G401 (cell line): Measurements from ENCODE around the gene MACROD1. TPM values are rescaled to one million over a fixed set of nuclear protein-coding genes. Genes with fewer than 3 reads are reported as not detected.
A peak's percentile ranks its signal among the peaks of the same experiment; 100 is the strongest.

ENCODE experiments used
- DNase-seq: peaks from one replicate; pipeline ENCODE4 v3.0.0-alpha.2; 2015; ENCODE audit warnings: low spot score
- in situ Hi-C: cut with HindIII; loops from 2 replicates; pipeline ENCODE4 v1.10.0; 2016; ENCODE audit warnings: low sequenced_read_pairs, mixed read lengths
- total RNA-seq: library from RNA; depleted of rRNA; stranded (reverse); fragments of >200 nt; shearing (Covaris generic); gene quantifications from 2 replicates; pipeline ENCODE4 v1.2.3, GENCODE V29; 2014

MACROD1 gene
- total RNA-seq, 1 experiment from 2014 or later, result 85.0 TPM

GRCh38 chr11:64157631-64158394 is 8.1 kb downstream of the MACROD1 start:
- in situ Hi-C loops, result no loop called here

DNA sequence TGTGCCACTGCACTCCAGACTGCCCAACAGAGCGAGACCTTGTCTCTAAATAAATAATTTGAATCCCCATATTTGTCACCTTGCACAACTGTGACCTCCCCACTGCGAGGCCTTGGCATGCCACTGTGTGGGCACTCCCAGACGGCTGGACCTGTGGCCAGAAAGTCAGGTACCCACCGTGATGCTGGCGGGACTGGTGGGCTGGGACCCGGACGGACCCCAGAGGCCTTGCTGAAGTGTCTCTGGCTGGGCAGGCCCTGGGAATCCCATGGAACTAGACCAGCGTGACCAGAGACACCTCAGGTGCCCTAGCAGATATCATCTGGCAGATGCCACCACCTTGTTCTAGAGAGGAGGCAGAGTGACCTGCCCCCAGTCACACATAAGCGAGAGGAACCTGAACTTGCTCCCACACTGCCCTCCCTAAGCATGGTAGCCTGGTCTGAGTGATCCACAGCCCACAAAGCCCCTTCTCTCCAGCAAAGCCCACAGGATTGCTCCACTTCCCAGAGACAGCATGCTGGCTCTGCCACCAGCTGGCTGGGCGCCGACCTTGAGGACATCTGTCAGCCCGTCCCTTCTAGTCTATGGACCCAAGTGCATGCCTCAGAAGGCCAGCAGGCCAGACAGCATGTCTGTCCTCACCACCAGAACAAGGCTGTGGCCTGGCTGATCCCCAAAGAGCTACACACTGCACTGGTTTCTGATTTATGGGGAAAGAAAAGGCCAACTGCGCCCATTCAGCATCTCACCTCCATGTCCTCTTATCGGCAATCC is 9.5 kb downstream of the MACROD1 start:
- peak; percentile 82 for DNase-seq
- in situ Hi-C loops, result no loop called here

More at GRCh38 chr11:64157631-64158394, 8.1 kb downstream of the MACROD1 start:
- DNase-seq, result no peak

DNA sequence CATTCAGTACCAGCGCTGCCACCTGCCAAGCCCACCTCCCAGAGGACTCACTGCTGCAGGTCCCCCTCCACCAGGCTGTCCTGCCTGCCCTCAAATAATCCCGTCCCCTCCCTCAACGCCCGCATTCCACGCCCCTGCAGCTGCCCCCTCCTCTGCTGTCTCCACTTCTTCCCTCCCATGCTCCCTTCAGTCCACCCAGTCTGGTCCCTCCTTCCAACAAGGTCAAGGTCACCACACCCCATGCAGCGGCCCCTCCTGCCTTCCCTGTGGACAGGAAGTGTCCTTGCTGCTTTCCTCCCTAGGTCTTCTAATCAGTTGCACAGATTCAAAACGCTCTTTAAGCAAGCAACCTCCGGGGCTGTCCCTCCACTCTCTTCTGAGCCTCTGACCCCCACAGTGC is 12.1 kb downstream of the MACROD1 start:
- no peak for DNase-seq
- in situ Hi-C loops, result no loop called here

DNA sequence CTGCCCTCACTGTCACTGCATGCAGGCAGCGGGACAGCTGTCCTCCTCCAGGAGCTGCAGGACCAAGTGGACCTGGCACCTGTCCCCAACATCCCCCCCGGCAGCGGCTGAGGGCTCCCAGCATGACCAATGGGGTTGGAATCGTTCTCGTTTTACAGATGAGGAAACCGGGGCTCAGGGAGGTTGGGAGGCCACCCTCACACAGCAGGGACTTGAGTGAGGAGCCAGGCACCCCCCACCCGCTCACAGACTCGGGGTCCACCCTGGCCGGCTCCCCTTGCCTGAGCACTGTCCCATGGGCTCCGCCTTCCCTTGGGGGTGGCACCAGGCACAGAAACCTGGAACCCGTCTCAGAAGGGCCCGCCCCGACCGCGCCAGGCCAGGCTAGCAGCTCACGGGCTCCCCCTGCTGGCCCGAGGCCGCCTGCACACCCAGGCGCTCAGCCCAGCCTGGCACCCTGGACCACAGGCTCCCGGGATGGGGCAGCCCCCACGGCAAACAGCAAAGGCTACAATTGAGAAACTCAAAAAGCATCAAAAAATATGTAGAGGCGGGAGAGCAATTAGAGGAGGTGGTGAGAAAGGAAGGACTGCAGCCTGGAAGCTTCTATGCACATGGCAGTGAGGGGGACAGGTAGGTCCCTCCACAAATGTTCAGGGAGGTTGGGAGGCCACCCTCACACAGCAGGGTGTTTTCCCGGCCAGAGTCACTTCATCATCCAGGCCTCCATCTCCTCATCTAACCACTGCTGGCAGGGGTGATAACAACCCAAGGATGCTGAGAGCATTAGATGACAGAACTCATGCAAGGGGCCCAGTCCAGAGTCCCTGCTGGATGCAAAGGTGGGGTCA is 12.8 kb downstream of the MACROD1 start:
- in situ Hi-C loops, result no loop called here
- peak; percentile 71 for DNase-seq

GRCh38 chr11:64151337-64151736 is 14.6 kb downstream of the MACROD1 start:
- in situ Hi-C loops, result no loop called here
- no peak for DNase-seq

- DNase-seq, result peak; percentile 93
- in situ Hi-C loops, result no loop called here
Observed at GRCh38 chr11:64150481-64151239, 15.3 kb downstream of the MACROD1 start.

- in situ Hi-C loops, result no loop called here
- no peak for DNase-seq
Observed at GRCh38 chr11:64150051-64150450, 15.9 kb downstream of the MACROD1 start.

GRCh38 chr11:64148917-64149617 is 16.8 kb downstream of the MACROD1 start:
- peak; percentile 53 for DNase-seq
- in situ Hi-C loops, result no loop called here

GRCh38 chr11:64148226-64148916 is 17.5 kb downstream of the MACROD1 start:
- peak; percentile 82 for DNase-seq
- in situ Hi-C loops, result no loop called here

DNA sequence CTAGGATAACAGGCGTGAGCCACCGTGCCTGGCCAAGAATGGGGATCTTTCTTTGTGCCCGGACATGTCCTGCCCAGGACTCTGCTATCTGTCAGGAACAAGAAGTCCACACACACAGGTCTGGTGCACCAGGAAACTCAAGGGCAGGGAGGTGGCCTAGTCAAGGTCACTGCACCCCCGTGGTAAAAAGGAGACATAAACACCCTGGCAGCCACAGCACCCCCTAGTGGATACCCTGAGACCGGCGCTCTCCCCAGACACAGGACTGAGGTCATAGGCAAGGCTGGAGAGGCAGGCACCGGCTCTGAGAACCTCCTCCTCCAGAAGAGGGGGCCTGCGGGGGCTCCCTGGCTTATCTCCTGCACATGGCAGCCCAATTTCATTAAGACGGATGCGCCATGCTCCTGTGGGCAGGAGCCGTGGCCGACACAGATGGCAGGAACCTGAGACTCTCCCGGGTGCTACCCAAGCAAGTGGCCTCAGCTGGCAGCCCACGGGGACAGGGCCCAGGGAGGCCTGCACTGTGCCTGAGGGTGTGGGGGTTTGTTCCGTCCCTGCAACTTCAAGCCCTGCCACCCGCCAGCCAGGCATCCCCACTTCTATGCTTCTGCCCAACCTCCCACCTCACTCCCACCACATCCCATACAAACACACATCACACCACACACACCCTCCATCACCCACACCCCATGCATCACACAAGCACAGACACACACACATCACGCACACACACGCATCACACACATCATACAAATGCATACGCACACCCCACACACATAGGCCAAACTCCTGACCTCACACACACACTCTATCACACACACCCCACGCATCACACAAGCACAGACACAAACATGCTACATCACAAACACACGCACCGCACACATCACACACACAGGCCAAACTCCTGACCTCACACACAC is 19.6 kb downstream of the MACROD1 start:
- in situ Hi-C loops, result no loop called here
- no peak for DNase-seq

GRCh38 chr11:64144587-64145472 is 21.1 kb downstream of the MACROD1 start:
- in situ Hi-C loops, result no loop called here
- DNase-seq, result no peak

DNA sequence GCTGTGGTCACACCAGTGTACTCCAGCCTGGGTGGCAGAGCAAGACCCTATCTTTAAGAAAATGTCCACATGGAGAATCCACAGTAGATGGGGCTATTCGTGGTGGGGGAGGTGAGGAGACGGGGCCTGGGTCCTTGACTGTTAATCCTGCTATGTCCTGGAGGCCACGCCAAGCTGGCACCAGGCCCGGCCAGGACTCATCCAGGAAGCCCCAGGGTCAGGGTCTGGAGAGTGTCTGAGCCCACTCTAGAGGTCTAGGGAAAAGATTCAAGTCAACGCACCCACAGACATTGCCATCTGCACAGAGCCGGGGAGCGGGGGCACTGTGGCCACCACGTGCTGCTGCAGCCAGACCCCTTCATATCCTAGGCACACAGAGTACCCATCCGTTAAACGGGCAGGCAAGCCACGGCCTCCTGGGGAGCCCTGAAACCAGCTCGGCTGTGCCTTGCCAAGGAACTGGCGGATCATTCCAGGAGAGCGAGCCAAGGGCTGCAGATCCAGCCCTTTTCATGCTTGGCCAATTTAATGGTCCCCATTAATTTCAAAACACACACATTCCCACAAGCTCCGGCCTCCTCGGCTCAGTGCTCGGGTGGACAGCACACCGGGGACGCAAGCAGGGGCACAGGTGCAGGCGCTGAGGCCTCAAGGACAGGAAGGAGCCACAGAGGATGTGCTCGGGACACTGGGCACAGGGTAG is 24.7 kb downstream of the MACROD1 start:
- in situ Hi-C loops, result no loop called here
- peak; percentile 97 for DNase-seq

- no peak for DNase-seq
- in situ Hi-C loops, result no loop called here
Observed at GRCh38 chr11:64140082-64140481, 25.8 kb downstream of the MACROD1 start.

- in situ Hi-C loops, result loop anchor here (10.0 kb wide), 1 partner anchor 134 kb away; no protein-coding TSS in a partner anchor
- no peak for DNase-seq
Observed at GRCh38 chr11:64139049-64139448, 26.9 kb downstream of the MACROD1 start.

- in situ Hi-C loops, result loop anchor here (10.0 kb wide), 1 partner anchor 134 kb away; no protein-coding TSS in a partner anchor
Observed at GRCh38 chr11:64138398-64138797, 27.5 kb downstream of the MACROD1 start.

More at GRCh38 chr11:64138398-64138797, 27.5 kb downstream of the MACROD1 start:
- peak; percentile 82 for DNase-seq
